HepG2 (cell line): ENCODE data around the gene EPDR1.

Source experiments
- CEBPB ChIP-seq: IDR thresholded peaks from 2 replicates; pipeline ENCODE4 v1.6.1; 2011; ENCODE audit warnings: low read depth, low read length, improper control_type of control experiment, borderline replicate concordance
- FIP1L1 ChIP-seq: fragments of 200-400 bp; formaldehyde crosslinking; IDR thresholded peaks from 2 replicates; pipeline ENCODE4 v1.6.1; 2018; ENCODE audit warnings: low read depth, mild to moderate bottlenecking, low read length, moderate library complexity, borderline replicate concordance; ENCODE audit not compliant: insufficient read depth
- ZNF589 ChIP-seq: sonication (generic); formaldehyde crosslinking; conservative IDR thresholded peaks from 2 replicates; pipeline ENCODE4 v1.8.0; 2022; ENCODE audit warnings: mild to moderate bottlenecking, moderate library complexity, missing genetic modification reagents

- TF ChIP-seq CEBPB (no peak), ZNF589 (CRISPR knock-in tag) (no peak), FIP1L1 (no peak)
Measured at GRCh38 chr7:37912756-37913155, 7.7 kb upstream of the EPDR1 start.
